ENCODE measurements around the gene BEAN1.

BEAN1 gene

DNA sequence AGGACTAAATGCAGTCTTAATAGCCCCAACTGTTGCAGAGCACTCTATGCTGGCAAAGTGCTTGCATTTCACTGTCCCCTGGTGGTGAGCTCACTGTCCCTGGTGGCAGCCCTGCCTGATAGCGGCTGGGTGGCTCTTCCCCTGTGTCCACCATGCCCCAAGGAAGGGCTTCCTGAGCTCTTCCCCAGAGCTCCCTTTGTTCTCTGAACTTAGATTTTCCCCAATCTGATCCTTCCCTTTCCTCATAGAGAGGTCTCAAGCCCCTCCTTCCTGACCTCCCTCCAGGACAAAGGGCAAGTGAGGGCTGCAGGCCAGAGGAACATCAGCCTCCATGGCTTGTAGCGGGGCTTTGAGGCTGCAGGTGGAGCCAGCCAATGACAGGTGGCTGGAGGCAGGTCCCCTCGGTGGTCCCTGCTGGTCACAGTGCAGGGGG, 17.0 kb downstream of the BEAN1 start:
- peak; percentile 56 for ATAC-seq
- TF ChIP-seq, protein P1, sequence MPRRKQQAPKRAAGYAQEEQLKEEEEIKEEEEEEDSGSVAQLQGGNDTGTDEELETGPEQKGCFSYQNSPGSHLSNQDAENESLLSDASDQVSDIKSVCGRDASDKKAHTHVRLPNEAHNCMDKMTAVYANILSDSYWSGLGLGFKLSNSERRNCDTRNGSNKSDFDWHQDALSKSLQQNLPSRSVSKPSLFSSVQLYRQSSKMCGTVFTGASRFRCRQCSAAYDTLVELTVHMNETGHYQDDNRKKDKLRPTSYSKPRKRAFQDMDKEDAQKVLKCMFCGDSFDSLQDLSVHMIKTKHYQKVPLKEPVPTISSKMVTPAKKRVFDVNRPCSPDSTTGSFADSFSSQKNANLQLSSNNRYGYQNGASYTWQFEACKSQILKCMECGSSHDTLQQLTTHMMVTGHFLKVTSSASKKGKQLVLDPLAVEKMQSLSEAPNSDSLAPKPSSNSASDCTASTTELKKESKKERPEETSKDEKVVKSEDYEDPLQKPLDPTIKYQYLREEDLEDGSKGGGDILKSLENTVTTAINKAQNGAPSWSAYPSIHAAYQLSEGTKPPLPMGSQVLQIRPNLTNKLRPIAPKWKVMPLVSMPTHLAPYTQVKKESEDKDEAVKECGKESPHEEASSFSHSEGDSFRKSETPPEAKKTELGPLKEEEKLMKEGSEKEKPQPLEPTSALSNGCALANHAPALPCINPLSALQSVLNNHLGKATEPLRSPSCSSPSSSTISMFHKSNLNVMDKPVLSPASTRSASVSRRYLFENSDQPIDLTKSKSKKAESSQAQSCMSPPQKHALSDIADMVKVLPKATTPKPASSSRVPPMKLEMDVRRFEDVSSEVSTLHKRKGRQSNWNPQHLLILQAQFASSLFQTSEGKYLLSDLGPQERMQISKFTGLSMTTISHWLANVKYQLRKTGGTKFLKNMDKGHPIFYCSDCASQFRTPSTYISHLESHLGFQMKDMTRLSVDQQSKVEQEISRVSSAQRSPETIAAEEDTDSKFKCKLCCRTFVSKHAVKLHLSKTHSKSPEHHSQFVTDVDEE (CRISPR knock-in tag; IDR thresholded peaks at IDR 0.05): no peak
- TF ChIP-seq ZNF8 (CRISPR knock-in tag; IDR thresholded peaks at IDR 0.05): no peak
- TF ChIP-seq ZNF565 (CRISPR knock-in tag; conservative IDR thresholded peaks at IDR 0.05; ENCODE audit: low read depth): no peak
- no peak for TF ChIP-seq BACH2 (CRISPR knock-in tag; IDR thresholded peaks at IDR 0.05; ENCODE audit: borderline replicate concordance)
- TF ChIP-seq, protein P2, sequence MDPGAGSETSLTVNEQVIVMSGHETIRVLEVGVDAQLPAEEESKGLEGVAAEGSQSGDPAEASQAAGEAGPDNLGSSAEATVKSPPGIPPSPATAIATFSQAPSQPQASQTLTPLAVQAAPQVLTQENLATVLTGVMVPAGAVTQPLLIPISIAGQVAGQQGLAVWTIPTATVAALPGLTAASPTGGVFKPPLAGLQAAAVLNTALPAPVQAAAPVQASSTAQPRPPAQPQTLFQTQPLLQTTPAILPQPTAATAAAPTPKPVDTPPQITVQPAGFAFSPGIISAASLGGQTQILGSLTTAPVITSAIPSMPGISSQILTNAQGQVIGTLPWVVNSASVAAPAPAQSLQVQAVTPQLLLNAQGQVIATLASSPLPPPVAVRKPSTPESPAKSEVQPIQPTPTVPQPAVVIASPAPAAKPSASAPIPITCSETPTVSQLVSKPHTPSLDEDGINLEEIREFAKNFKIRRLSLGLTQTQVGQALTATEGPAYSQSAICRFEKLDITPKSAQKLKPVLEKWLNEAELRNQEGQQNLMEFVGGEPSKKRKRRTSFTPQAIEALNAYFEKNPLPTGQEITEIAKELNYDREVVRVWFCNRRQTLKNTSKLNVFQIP (CRISPR knock-in tag; IDR thresholded peaks at IDR 0.05; ENCODE audit: borderline replicate concordance, low read depth): no peak
- TF ChIP-seq, protein P3, sequence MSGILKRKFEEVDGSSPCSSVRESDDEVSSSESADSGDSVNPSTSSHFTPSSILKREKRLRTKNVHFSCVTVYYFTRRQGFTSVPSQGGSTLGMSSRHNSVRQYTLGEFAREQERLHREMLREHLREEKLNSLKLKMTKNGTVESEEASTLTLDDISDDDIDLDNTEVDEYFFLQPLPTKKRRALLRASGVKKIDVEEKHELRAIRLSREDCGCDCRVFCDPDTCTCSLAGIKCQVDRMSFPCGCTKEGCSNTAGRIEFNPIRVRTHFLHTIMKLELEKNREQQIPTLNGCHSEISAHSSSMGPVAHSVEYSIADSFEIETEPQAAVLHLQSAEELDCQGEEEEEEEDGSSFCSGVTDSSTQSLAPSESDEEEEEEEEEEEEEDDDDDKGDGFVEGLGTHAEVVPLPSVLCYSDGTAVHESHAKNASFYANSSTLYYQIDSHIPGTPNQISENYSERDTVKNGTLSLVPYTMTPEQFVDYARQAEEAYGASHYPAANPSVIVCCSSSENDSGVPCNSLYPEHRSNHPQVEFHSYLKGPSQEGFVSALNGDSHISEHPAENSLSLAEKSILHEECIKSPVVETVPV (CRISPR knock-in tag; IDR thresholded peaks at IDR 0.05): no peak
- no peak for TF ChIP-seq OSR1 (CRISPR knock-in tag; IDR thresholded peaks at IDR 0.05)

DNA sequence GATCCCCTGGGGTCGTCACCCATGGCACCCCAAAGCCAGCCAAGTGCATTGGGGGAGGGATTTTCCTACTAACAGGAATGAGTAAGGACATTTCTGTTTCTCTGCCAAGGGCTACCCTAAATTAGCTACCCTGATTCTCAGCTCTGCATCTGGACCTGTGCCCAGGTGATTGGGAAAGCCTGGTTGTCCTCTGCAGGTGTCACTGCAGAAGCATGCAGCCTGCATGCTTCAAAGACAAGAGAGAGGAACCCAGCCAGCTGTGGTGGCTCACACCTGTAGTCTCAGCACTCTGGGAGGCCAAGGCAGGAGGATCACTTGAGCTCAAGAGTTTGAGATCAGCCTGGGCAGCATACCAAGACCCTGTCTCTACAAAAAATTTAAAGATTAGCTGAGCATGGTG, 19.6 kb downstream of the BEAN1 start:
- ATAC-seq: no peak
- TF ChIP-seq, protein P2 (CRISPR knock-in tag; IDR thresholded peaks at IDR 0.05; ENCODE audit: borderline replicate concordance, low read depth): no peak
- TF ChIP-seq, protein P3 (CRISPR knock-in tag; IDR thresholded peaks at IDR 0.05): no peak
- TF ChIP-seq OSR1 (CRISPR knock-in tag; IDR thresholded peaks at IDR 0.05): no peak
- TF ChIP-seq CSDC2 (CRISPR knock-in tag; IDR thresholded peaks at IDR 0.05): no peak
- no peak for TF ChIP-seq TCF4 (CRISPR knock-in tag; IDR thresholded peaks at IDR 0.05; ENCODE audit: borderline replicate concordance)
- no peak for TF ChIP-seq ISL1 (CRISPR knock-in tag; IDR thresholded peaks at IDR 0.05)
- TF ChIP-seq ZFP30 (CRISPR knock-in tag; IDR thresholded peaks at IDR 0.05): no peak
- no peak for TF ChIP-seq ZFP3 (CRISPR knock-in tag; IDR thresholded peaks at IDR 0.05)

DNA sequence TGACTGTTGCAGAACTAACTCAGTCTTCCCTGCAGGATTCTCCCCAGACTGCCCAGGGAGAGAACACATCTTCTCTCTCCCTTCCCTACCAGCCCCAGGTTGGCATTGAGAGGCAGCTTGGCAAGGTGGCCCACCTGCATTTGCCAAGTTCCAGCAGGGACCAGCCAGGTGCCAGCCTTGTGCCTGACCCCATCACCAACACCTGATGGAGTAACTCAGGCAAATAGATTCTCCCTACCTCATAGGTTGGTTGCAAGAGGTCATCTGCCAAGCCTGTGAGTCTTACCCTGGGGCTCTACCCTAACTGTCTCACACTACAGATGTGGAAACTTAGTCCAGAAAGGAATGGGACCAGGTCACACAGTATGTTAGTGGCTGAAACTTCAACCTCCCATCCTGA, 20.4 kb downstream of the BEAN1 start:
- TF ChIP-seq BACH2 (CRISPR knock-in tag; IDR thresholded peaks at IDR 0.05; ENCODE audit: borderline replicate concordance) (no peak), ZNF8 (CRISPR knock-in tag; IDR thresholded peaks at IDR 0.05) (no peak), ZNF565 (CRISPR knock-in tag; conservative IDR thresholded peaks at IDR 0.05; ENCODE audit: low read depth) (no peak), ZFP30 (CRISPR knock-in tag; IDR thresholded peaks at IDR 0.05) (no peak), ZFP3 (CRISPR knock-in tag; IDR thresholded peaks at IDR 0.05) (no peak), ISL1 (CRISPR knock-in tag; IDR thresholded peaks at IDR 0.05) (no peak), TCF4 (CRISPR knock-in tag; IDR thresholded peaks at IDR 0.05; ENCODE audit: borderline replicate concordance) (no peak), ZC3H10 (CRISPR knock-in tag; IDR thresholded peaks at IDR 0.05) (no peak), OSR1 (CRISPR knock-in tag; IDR thresholded peaks at IDR 0.05) (no peak), PPARA (CRISPR knock-in tag; IDR thresholded peaks at IDR 0.05; ENCODE audit: borderline replicate concordance) (no peak), ESRRG (CRISPR knock-in tag; IDR thresholded peaks at IDR 0.05) (no peak), ZNF70 (CRISPR knock-in tag; IDR thresholded peaks at IDR 0.05) (no peak), SNAI2 (CRISPR knock-in tag; IDR thresholded peaks at IDR 0.05) (no peak), RARB (CRISPR knock-in tag; IDR thresholded peaks at IDR 0.05) (no peak), CSDC2 (CRISPR knock-in tag; IDR thresholded peaks at IDR 0.05) (no peak)
- TF ChIP-seq, protein P1 (CRISPR knock-in tag; IDR thresholded peaks at IDR 0.05): no peak
- TF ChIP-seq, protein P4, sequence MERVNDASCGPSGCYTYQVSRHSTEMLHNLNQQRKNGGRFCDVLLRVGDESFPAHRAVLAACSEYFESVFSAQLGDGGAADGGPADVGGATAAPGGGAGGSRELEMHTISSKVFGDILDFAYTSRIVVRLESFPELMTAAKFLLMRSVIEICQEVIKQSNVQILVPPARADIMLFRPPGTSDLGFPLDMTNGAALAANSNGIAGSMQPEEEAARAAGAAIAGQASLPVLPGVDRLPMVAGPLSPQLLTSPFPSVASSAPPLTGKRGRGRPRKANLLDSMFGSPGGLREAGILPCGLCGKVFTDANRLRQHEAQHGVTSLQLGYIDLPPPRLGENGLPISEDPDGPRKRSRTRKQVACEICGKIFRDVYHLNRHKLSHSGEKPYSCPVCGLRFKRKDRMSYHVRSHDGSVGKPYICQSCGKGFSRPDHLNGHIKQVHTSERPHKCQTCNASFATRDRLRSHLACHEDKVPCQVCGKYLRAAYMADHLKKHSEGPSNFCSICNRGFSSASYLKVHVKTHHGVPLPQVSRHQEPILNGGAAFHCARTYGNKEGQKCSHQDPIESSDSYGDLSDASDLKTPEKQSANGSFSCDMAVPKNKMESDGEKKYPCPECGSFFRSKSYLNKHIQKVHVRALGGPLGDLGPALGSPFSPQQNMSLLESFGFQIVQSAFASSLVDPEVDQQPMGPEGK (CRISPR knock-in tag; IDR thresholded peaks at IDR 0.05; ENCODE audit: borderline replicate concordance): no peak
- TF ChIP-seq, protein P2 (CRISPR knock-in tag; IDR thresholded peaks at IDR 0.05; ENCODE audit: borderline replicate concordance, low read depth): no peak
- ATAC-seq: no peak

Data from SK-N-SH treated with all-trans-retinoic acid at 6 μM for 48 hours (cell line).